Liver (tissue), 9 donors: ENCODE results near the gene UROC1. TPM values are rescaled to one million over a fixed set of nuclear protein-coding genes. Genes with fewer than 3 reads are reported as not detected.

Experiments
- DNase-seq: peaks from one replicate; pipeline ENCODE4 v3.0.0-alpha.2; 2017; ENCODE audit warnings: low spot score
- H3K27ac ChIP-seq, 2 donors: one replicate each; pipeline ENCODE4 v1.7.0; 2013; ENCODE audit warnings: inconsistent platforms in 2 of 2, low read length in 2 of 2, control low read depth in 1 of 2, low read depth in 1 of 2, mild to moderate bottlenecking in 1 of 2
- H3K27me3 ChIP-seq, 4 donors: one replicate each; pipeline versions ENCODE4 v1.6.1 to v1.7.0; 2013; ENCODE audit warnings: low read length in 3 of 4, inconsistent platforms in 1 of 4, mild to moderate bottlenecking in 1 of 4, moderate library complexity in 1 of 4; ENCODE audit not compliant: control insufficient read depth in 4 of 4, insufficient read depth in 4 of 4
- H3K36me3 ChIP-seq, 4 donors: one replicate each; pipeline versions ENCODE4 v1.6.1 to v1.7.0; 2013; ENCODE audit warnings: low read length in 3 of 4, mild to moderate bottlenecking in 3 of 4, low read depth in 1 of 4, moderate library complexity in 1 of 4; ENCODE audit not compliant: control insufficient read depth in 4 of 4, insufficient read depth in 3 of 4
- H3K4me1 ChIP-seq, 4 donors: one replicate each; pipeline versions ENCODE4 v1.6.1 to v1.7.0; 2013; ENCODE audit warnings: low read length in 3 of 4, mild to moderate bottlenecking in 3 of 4, moderate library complexity in 1 of 4; ENCODE audit not compliant: control insufficient read depth in 4 of 4, insufficient read depth in 4 of 4
- H3K4me3 ChIP-seq, 3 donors: one replicate each; pipeline versions ENCODE4 v1.6.1 to v1.7.0; 2013; ENCODE audit warnings: low read length in 3 of 3, control low read depth in 1 of 3, low read depth in 1 of 3, mild to moderate bottlenecking in 1 of 3
- H3K9ac ChIP-seq, 2 donors: one replicate each; pipeline ENCODE4 v1.7.0; 2013; ENCODE audit warnings: low read length in 2 of 2, mild to moderate bottlenecking in 2 of 2, moderate library complexity in 2 of 2, control low read depth in 1 of 2, low read depth in 1 of 2
- H3K9me3 ChIP-seq, 4 donors: one replicate each; pipeline versions ENCODE4 v1.6.1 to v1.7.0; 2013; ENCODE audit warnings: low read length in 3 of 4; ENCODE audit not compliant: control insufficient read depth in 4 of 4
- EGR1 ChIP-seq, 2 donors: IDR thresholded peaks; 2 replicates each; pipeline ENCODE4 v1.6.1; 2016 to 2018; ENCODE audit warnings: antibody characterized with exemption in 2 of 2, low read depth in 2 of 2
- FOXA1 ChIP-seq: IDR thresholded peaks from 2 replicates; pipeline ENCODE4 v1.6.1; 2016; ENCODE audit warnings: antibody characterized with exemption
- FOXA2 ChIP-seq: IDR thresholded peaks from 2 replicates; pipeline ENCODE4 v1.6.1; 2016; ENCODE audit warnings: antibody characterized with exemption
- GABPA ChIP-seq, 2 donors: IDR thresholded peaks in 1 of 2; conservative IDR thresholded peaks in 1 of 2; 2 replicates each; pipeline ENCODE4 v1.6.1; 2016; ENCODE audit warnings: antibody characterized with exemption in 2 of 2, mild to moderate bottlenecking in 1 of 2, moderate library complexity in 1 of 2
- HNF4A ChIP-seq, 2 donors: conservative IDR thresholded peaks; 2 replicates each; pipeline ENCODE4 v1.6.1; 2016; ENCODE audit warnings: antibody characterized with exemption in 2 of 2, mild to moderate bottlenecking in 2 of 2
- HNF4G ChIP-seq: IDR thresholded peaks from 2 replicates; pipeline ENCODE4 v1.6.1; 2016; ENCODE audit warnings: antibody characterized with exemption
- JUND ChIP-seq, 2 donors: IDR thresholded peaks; 2 replicates each; pipeline ENCODE4 v1.6.1; 2016; ENCODE audit warnings: antibody characterized with exemption in 2 of 2
- NR2F2 ChIP-seq: IDR thresholded peaks from 2 replicates; pipeline ENCODE4 v1.6.1; 2016; ENCODE audit warnings: antibody characterized with exemption
- RAD21 ChIP-seq, 2 donors: IDR thresholded peaks; 2 replicates each; pipeline ENCODE4 v1.6.1; 2016; ENCODE audit warnings: antibody characterized with exemption in 2 of 2, mild to moderate bottlenecking in 2 of 2
- RXRA ChIP-seq, 2 donors: IDR thresholded peaks; 2 replicates each; pipeline ENCODE4 v1.6.1; 2017 to 2018; ENCODE audit warnings: antibody characterized with exemption in 2 of 2, mild to moderate bottlenecking in 1 of 2
- SP1 ChIP-seq: IDR thresholded peaks from 2 replicates; pipeline ENCODE4 v1.6.1; 2018; ENCODE audit warnings: antibody characterized with exemption, mild to moderate bottlenecking
- TAF1 ChIP-seq: conservative IDR thresholded peaks from 2 replicates; pipeline ENCODE4 v1.6.1; 2016; ENCODE audit warnings: antibody characterized with exemption, mild to moderate bottlenecking
- YY1 ChIP-seq: IDR thresholded peaks from 2 replicates; pipeline ENCODE4 v1.6.1; 2016; ENCODE audit warnings: antibody characterized with exemption, mild to moderate bottlenecking
- WGBS: extraction: QIAGEN DNeasy Blood & Tissue Kit; methylation state at CpG from one replicate; pipeline ENCODE4 v1.1.7; 2013; 5-methylcytosine and 5-hydroxymethylcytosine counted together
- polyA plus RNA-seq, 2 donors: library from polyadenylated mRNA; stranded (reverse) in 1 of 2; unstranded in 1 of 2; fragments of 200-250 nt in 1 of 2; fragments of >200 nt in 1 of 2; fragmentation: Nextera tagmentation in 1 of 2; extraction: Ambion mirVana in 1 of 2; gene quantifications; one replicate each; pipeline versions ENCODE4 v1.2.1 to v1.2.3, GENCODE V29; 2013 to 2015
- total RNA-seq, 2 donors: library from RNA; depleted of rRNA; stranded (reverse); fragments of >200 nt; gene quantifications; one replicate each; pipeline ENCODE4 v1.2.3, GENCODE V29; 2014
- TF ChIP-seq, protein P1 (sequence below): IDR thresholded peaks from 2 replicates; pipeline ENCODE4 v1.6.1; 2016; ENCODE audit warnings: antibody characterized with exemption
- TF ChIP-seq, protein P2 (sequence below): IDR thresholded peaks from 2 replicates; pipeline ENCODE4 v1.6.1; 2016; ENCODE audit warnings: antibody characterized with exemption
- TF ChIP-seq, protein P3 (sequence below): IDR thresholded peaks from 2 replicates; pipeline ENCODE4 v1.6.1; 2016; ENCODE audit warnings: antibody characterized with exemption
- TF ChIP-seq, protein P4 (sequence below): IDR thresholded peaks from 2 replicates; pipeline ENCODE4 v1.6.1; 2016; ENCODE audit warnings: antibody characterized with exemption, mild to moderate bottlenecking
- TF ChIP-seq, protein P5 (sequence below): fragments of 150-350 bp; IDR thresholded peaks from 2 replicates; pipeline ENCODE4 v1.5.1; 2017; ENCODE audit warnings: improper control_type of control experiment, low read depth, low read length; ENCODE audit not compliant: missing input control
- donor health status: healthy.
- donor health status: healthy.
- donor health status: healthy.
- donor health status: healthy.
- donor health status: healthy.

UROC1 gene
- total and polyA plus RNA-seq, 4 donors = 5.9 to 28.4 (median 18.2) TPM

- no peak for DNase-seq
- peaks cover 0 to 6% (median 1%) of the 10 kb centered on the region in 4 donors for H3K4me1 ChIP-seq
- H3K36me3 ChIP-seq = peaks cover 0 to 39% (median 23%) of the 10 kb centered on the region in 4 donors
- no peaks in the 10 kb centered on the region for H3K27me3 ChIP-seq
- H3K9ac ChIP-seq = no peak overlapping the region
- no peak overlapping the region for H3K4me3 ChIP-seq
- 85% methylated on average over 12 of the region's 12 CpGs for WGBS
- no peaks in the 10 kb centered on the region for H3K9me3 ChIP-seq
- H3K27ac ChIP-seq = no peak overlapping the region
- TF ChIP-seq HNF4A (conservative IDR thresholded peaks at IDR 0.05) = no peak
- TF ChIP-seq, protein P1, sequence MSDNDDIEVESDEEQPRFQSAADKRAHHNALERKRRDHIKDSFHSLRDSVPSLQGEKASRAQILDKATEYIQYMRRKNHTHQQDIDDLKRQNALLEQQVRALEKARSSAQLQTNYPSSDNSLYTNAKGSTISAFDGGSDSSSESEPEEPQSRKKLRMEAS = no peak
- TF ChIP-seq HNF4G = no peak
- TF ChIP-seq GABPA (IDR thresholded peaks at IDR 0.05 in 1 of 2, conservative IDR thresholded peaks at IDR 0.05 in 1 of 2) = no peak
- no peak for TF ChIP-seq FOXA1
- no peak for TF ChIP-seq RXRA (IDR thresholded peaks at IDR 0.05)
- TF ChIP-seq YY1 = no peak
- TF ChIP-seq, protein P2, sequence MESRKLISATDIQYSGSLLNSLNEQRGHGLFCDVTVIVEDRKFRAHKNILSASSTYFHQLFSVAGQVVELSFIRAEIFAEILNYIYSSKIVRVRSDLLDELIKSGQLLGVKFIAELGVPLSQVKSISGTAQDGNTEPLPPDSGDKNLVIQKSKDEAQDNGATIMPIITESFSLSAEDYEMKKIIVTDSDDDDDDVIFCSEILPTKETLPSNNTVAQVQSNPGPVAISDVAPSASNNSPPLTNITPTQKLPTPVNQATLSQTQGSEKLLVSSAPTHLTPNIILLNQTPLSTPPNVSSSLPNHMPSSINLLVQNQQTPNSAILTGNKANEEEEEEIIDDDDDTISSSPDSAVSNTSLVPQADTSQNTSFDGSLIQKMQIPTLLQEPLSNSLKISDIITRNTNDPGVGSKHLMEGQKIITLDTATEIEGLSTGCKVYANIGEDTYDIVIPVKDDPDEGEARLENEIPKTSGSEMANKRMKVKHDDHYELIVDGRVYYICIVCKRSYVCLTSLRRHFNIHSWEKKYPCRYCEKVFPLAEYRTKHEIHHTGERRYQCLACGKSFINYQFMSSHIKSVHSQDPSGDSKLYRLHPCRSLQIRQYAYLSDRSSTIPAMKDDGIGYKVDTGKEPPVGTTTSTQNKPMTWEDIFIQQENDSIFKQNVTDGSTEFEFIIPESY = no peak
- TF ChIP-seq JUND (IDR thresholded peaks at IDR 0.05) = no peak
- TF ChIP-seq, protein P3, sequence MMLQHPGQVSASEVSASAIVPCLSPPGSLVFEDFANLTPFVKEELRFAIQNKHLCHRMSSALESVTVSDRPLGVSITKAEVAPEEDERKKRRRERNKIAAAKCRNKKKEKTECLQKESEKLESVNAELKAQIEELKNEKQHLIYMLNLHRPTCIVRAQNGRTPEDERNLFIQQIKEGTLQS = no peak
- no peak for TF ChIP-seq FOXA2
- TF ChIP-seq, protein P4, sequence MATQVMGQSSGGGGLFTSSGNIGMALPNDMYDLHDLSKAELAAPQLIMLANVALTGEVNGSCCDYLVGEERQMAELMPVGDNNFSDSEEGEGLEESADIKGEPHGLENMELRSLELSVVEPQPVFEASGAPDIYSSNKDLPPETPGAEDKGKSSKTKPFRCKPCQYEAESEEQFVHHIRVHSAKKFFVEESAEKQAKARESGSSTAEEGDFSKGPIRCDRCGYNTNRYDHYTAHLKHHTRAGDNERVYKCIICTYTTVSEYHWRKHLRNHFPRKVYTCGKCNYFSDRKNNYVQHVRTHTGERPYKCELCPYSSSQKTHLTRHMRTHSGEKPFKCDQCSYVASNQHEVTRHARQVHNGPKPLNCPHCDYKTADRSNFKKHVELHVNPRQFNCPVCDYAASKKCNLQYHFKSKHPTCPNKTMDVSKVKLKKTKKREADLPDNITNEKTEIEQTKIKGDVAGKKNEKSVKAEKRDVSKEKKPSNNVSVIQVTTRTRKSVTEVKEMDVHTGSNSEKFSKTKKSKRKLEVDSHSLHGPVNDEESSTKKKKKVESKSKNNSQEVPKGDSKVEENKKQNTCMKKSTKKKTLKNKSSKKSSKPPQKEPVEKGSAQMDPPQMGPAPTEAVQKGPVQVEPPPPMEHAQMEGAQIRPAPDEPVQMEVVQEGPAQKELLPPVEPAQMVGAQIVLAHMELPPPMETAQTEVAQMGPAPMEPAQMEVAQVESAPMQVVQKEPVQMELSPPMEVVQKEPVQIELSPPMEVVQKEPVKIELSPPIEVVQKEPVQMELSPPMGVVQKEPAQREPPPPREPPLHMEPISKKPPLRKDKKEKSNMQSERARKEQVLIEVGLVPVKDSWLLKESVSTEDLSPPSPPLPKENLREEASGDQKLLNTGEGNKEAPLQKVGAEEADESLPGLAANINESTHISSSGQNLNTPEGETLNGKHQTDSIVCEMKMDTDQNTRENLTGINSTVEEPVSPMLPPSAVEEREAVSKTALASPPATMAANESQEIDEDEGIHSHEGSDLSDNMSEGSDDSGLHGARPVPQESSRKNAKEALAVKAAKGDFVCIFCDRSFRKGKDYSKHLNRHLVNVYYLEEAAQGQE = no peak
- TF ChIP-seq RAD21 (IDR thresholded peaks at IDR 0.05) = no peak
- TF ChIP-seq, protein P5, sequence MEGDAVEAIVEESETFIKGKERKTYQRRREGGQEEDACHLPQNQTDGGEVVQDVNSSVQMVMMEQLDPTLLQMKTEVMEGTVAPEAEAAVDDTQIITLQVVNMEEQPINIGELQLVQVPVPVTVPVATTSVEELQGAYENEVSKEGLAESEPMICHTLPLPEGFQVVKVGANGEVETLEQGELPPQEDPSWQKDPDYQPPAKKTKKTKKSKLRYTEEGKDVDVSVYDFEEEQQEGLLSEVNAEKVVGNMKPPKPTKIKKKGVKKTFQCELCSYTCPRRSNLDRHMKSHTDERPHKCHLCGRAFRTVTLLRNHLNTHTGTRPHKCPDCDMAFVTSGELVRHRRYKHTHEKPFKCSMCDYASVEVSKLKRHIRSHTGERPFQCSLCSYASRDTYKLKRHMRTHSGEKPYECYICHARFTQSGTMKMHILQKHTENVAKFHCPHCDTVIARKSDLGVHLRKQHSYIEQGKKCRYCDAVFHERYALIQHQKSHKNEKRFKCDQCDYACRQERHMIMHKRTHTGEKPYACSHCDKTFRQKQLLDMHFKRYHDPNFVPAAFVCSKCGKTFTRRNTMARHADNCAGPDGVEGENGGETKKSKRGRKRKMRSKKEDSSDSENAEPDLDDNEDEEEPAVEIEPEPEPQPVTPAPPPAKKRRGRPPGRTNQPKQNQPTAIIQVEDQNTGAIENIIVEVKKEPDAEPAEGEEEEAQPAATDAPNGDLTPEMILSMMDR = no peak
- TF ChIP-seq TAF1 = no peak
- no peak for TF ChIP-seq EGR1 (IDR thresholded peaks at IDR 0.05; ENCODE audit: low read depth in 2 of 2)
- TF ChIP-seq NR2F2 = no peak
- no peak for TF ChIP-seq SP1
Observed at GRCh38 chr3:126494204-126494969, 23.2 kb downstream of the UROC1 start.
